PC-3 (cell line): ENCODE measurements around the gene CFAP141. TPM values are rescaled to one million over a fixed set of nuclear protein-coding genes. Genes with fewer than 3 reads are reported as not detected.
A peak's percentile ranks its signal among the peaks of the same experiment; 100 is the strongest.

Source experiments
- ATAC-seq: fragments of 200-7000 bp; cut with Tn5 transposase; 2 replicates; pipeline ENCODE4 v1.9.1; 2020; ENCODE audit warnings: mild to moderate bottlenecking, moderate library complexity
- BruUV-seq: library from RNA; stranded (reverse); fragments of 400-500 nt; replicated peaks from 2 replicates; lab custom pipeline; 2021; lab: Mats Ljungman, UMichigan
- CTCF ChIA-PET: fragments of 300-600 bp; sonication (Branson Sonifier 250); formaldehyde crosslinking; loops from one replicate; lab custom pipeline; 2022; ENCODE audit warnings: antibody characterized with exemption; lab: Charles Lee
- POLR2A ChIA-PET: fragments of 300-600 bp; sonication (Branson Sonifier 250); formaldehyde crosslinking; loops from one replicate; lab custom pipeline; 2022; ENCODE audit warnings: antibody characterized with exemption; ENCODE audit not compliant: unreplicated experiment; lab: Charles Lee
- DNase-seq: peaks from one replicate; pipeline ENCODE4 v3.0.0-alpha.2; 2015
- H2AFZ ChIP-seq: fragments of 300-600 bp; sonication (generic); 2 replicates; pipeline ENCODE4 v1.6.0; 2016; ENCODE audit warnings: antibody characterized with exemption, low read length
- H3F3A ChIP-seq: fragments of 300-600 bp; sonication (generic); one replicate; pipeline ENCODE4 v1.6.0; 2017; ENCODE audit warnings: antibody characterized with exemption, low read length, control low read depth, mild to moderate bottlenecking; ENCODE audit not compliant: unreplicated experiment
- H3K27ac ChIP-seq: fragments of 300-600 bp; sonication (generic); 2 replicates; pipeline ENCODE4 v1.5.1; 2016; ENCODE audit warnings: mild to moderate bottlenecking, low read length
- H3K27me3 ChIP-seq: fragments of 300-600 bp; sonication (generic); 2 replicates; pipeline ENCODE4 v1.6.1; 2016; ENCODE audit warnings: low read length, mixed read lengths
- H3K36me3 ChIP-seq: fragments of 300-600 bp; sonication (generic); 2 replicates; pipeline ENCODE4 v1.6.1; 2016; ENCODE audit warnings: low read depth, mixed run types, low read length, mixed read lengths
- H3K4me1 ChIP-seq: fragments of 300-600 bp; sonication (generic); 2 replicates; pipeline ENCODE4 v1.5.1; 2016; ENCODE audit warnings: low read length; ENCODE audit not compliant: insufficient read depth
- H3K4me2 ChIP-seq: fragments of 300-600 bp; sonication (generic); 2 replicates; pipeline ENCODE4 v1.6.0; 2016; ENCODE audit warnings: low read length
- H3K4me3 ChIP-seq: fragments of 300-600 bp; sonication (generic); 2 replicates; pipeline ENCODE4 v1.5.1; 2016; ENCODE audit warnings: mild to moderate bottlenecking, low read length, mixed read lengths
- H3K79me2 ChIP-seq: fragments of 300-600 bp; sonication (generic); 2 replicates; pipeline ENCODE4 v1.6.1; 2017; ENCODE audit warnings: low read length, mixed read lengths
- H3K9ac ChIP-seq: fragments of 300-600 bp; sonication (generic); 2 replicates; pipeline ENCODE4 v1.6.0; 2016; ENCODE audit warnings: mild to moderate bottlenecking, low read length
- H3K9me2 ChIP-seq: fragments of 300-600 bp; sonication (generic); replicated peaks from 2 replicates; pipeline ENCODE4 v1.6.1; 2016; ENCODE audit warnings: mixed run types, low read length, mixed read lengths
- H3K9me3 ChIP-seq: fragments of 300-600 bp; sonication (generic); 2 replicates; pipeline ENCODE4 v1.6.1; 2016; ENCODE audit warnings: low read length, mixed read lengths
- H4K20me1 ChIP-seq: fragments of 300-600 bp; sonication (generic); 2 replicates; pipeline ENCODE4 v1.6.1; 2016; ENCODE audit warnings: low read length, mixed read lengths
- EZH2 ChIP-seq: fragments of 300-600 bp; sonication (generic); IDR thresholded peaks from one replicate; pipeline ENCODE4 v1.6.1; 2017; ENCODE audit warnings: antibody characterized with exemption, mild to moderate bottlenecking, low read length; ENCODE audit not compliant: unreplicated experiment
- EZH2phosphoT487 ChIP-seq: fragments of 300-600 bp; sonication (generic); IDR thresholded peaks from 2 replicates; pipeline ENCODE4 v1.6.1; 2018; ENCODE audit warnings: mild to moderate bottlenecking, antibody characterized with exemption, low read length, borderline replicate concordance
- intact Hi-C: fragments of 100-400 bp; cut with micrococcal nuclease; formaldehyde crosslinking; loops from 2 replicates; pipeline ENCODE4 v1.9.0; 2023
- total RNA-seq: library from RNA; depleted of rRNA; stranded (reverse); fragments of >200 nt; gene quantifications from 2 replicates; pipeline ENCODE4 v1.2.3, GENCODE V29; 2014
- TF ChIP-seq, protein P1 (sequence below): fragments of 300-600 bp; sonication (generic); conservative IDR thresholded peaks from 2 replicates; pipeline ENCODE4 v1.5.1; 2017; ENCODE audit warnings: antibody characterized with exemption, low read depth, mild to moderate bottlenecking, low read length

The CFAP141 gene
- total RNA-seq, 1 experiment from 2014 or later = not detected

DNA sequence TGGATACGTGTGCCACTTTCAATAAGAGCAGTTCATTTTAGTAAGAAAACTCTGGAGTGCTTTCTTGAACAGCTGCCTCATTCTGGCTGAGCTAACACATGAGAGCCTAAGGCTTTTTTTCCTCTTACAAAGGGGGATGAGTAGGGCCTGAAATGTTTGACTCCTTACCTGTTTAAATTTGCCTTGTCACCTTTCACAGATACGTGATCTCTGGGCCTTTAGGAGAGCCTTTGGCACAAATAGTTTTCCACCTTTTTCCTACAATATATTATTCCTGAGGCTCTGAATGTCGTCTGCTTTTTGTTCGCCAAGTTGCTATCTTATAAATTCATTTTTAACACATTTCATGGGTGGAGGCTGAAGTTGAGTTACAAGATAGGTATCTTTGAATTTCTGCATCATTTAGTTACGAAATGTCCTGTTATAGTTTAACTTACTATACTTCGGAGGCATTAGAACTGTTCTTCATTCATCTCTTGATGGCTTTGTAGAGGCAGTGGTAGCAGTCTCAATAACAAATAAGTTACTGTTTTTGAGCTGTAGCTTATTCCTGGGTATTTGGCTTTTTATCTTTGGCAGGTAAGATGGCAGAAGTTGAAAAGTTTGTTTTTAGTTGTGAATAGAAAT lies 31.9 kb upstream of the CFAP141 start:
- Histone ChIP-seq H3K9ac (no peak overlapping the region), H4K20me1 (0 out of 2 replicates have a peak, but pooled peaks cover 6% of the 10 kb centered on the region)
- ATAC-seq = no peak

GRCh38 chr1:154237435-154237834 lies 31.3 kb upstream of the CFAP141 start:
- peaks cover 32% of the 10 kb centered on the region for H3K79me2 ChIP-seq
- BruUV-seq = no TSS peak

More for the DNA sequence above, 31.9 kb upstream of the CFAP141 start:
- H3K9me3 ChIP-seq = no peaks in the 10 kb centered on the region
- peaks cover 85% of the 10 kb centered on the region for H3K36me3 ChIP-seq
- no peak overlapping the region for H2AFZ ChIP-seq
- H3K9me2 ChIP-seq = no peaks in the 10 kb centered on the region
- no peaks in the 10 kb centered on the region for H3K27me3 ChIP-seq
- no peak overlapping the region for H3K27ac ChIP-seq
- ChIA-PET CTCF (interaction anchor here (0.5 kb wide), 1 partner anchor 36 kb away, joined by 3 read pairs; no protein-coding TSS in a partner anchor), POLR2A (no interaction called here)
- TF ChIP-seq, protein P1, sequence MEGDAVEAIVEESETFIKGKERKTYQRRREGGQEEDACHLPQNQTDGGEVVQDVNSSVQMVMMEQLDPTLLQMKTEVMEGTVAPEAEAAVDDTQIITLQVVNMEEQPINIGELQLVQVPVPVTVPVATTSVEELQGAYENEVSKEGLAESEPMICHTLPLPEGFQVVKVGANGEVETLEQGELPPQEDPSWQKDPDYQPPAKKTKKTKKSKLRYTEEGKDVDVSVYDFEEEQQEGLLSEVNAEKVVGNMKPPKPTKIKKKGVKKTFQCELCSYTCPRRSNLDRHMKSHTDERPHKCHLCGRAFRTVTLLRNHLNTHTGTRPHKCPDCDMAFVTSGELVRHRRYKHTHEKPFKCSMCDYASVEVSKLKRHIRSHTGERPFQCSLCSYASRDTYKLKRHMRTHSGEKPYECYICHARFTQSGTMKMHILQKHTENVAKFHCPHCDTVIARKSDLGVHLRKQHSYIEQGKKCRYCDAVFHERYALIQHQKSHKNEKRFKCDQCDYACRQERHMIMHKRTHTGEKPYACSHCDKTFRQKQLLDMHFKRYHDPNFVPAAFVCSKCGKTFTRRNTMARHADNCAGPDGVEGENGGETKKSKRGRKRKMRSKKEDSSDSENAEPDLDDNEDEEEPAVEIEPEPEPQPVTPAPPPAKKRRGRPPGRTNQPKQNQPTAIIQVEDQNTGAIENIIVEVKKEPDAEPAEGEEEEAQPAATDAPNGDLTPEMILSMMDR = no peak
- no peak for TF ChIP-seq EZH2phosphoT487
- no peak for TF ChIP-seq EZH2
- DNase-seq = no peak
- H3K79me2 ChIP-seq = peaks cover 32% of the 10 kb centered on the region
- no peaks in the 10 kb centered on the region for H3K4me1 ChIP-seq
- H3K4me2 ChIP-seq = no peak overlapping the region
- intact Hi-C loops = no loop called here
- TSS peak; percentile 4 for BruUV-seq
- no peaks in the 10 kb centered on the region for H3F3A ChIP-seq
- no peak overlapping the region for H3K4me3 ChIP-seq

More at GRCh38 chr1:154237435-154237834, 31.3 kb upstream of the CFAP141 start:
- TF ChIP-seq EZH2phosphoT487 = no peak
- TF ChIP-seq, protein P1 = no peak
- no peak for TF ChIP-seq EZH2
- intact Hi-C loops = no loop called here
- Histone ChIP-seq H3K4me1 (no peaks in the 10 kb centered on the region), H3K9me2 (no peaks in the 10 kb centered on the region), H3K27me3 (no peaks in the 10 kb centered on the region), H3K4me2 (no peak overlapping the region), H2AFZ (no peak overlapping the region), H4K20me1 (0 out of 2 replicates have a peak, but pooled peaks cover 6% of the 10 kb centered on the region), H3F3A (no peaks in the 10 kb centered on the region), H3K36me3 (peaks cover 82% of the 10 kb centered on the region), H3K9me3 (no peaks in the 10 kb centered on the region), H3K9ac (no peak overlapping the region), H3K27ac (no peak overlapping the region), H3K4me3 (no peak overlapping the region)
- DNase-seq (no peak), ATAC-seq (no peak)
- ChIA-PET CTCF (no interaction called here), POLR2A (no interaction called here)
